Occipital lobe (tissue), 2 donors: ENCODE results near the gene TMEM117. TPM values are rescaled to one million over a fixed set of nuclear protein-coding genes. Genes with fewer than 3 reads are reported as not detected.
"Not testable (repeated sequence)": the region's sequence is repeated elsewhere in the genome, so short reads cannot be mapped to it uniquely, and the experiment has no call there.

ENCODE experiments used
- DNase-seq: peaks from one replicate; lab custom pipeline; 2025; lab: John Stamatoyannopoulos, UW
- total RNA-seq: library from RNA; depleted of rRNA; stranded (reverse); fragments of >200 nt; gene quantifications from one replicate; pipeline ENCODE4 v1.2.3, GENCODE V29; 2014

The TMEM117 gene
- total RNA-seq, 1 donor from 2014 or later, result 15.0 TPM

GRCh38 chr12:44375694-44376093 is 539.8 kb downstream of the TMEM117 start:
- DNase-seq, result no peak

GRCh38 chr12:44377443-44378187 is 541.7 kb downstream of the TMEM117 start:
- no peak for DNase-seq

GRCh38 chr12:44379113-44379512 is 543.2 kb downstream of the TMEM117 start:
- DNase-seq, result not testable (repeated sequence)

GRCh38 chr12:44379831-44380230 is 544.0 kb downstream of the TMEM117 start:
- no peak for DNase-seq

GRCh38 chr12:44380861-44381260 is 545.0 kb downstream of the TMEM117 start:
- no peak for DNase-seq

GRCh38 chr12:44381341-44381740 is 545.5 kb downstream of the TMEM117 start:
- no peak for DNase-seq

- DNase-seq, result no peak
Measured at GRCh38 chr12:44384136-44384535, 548.3 kb downstream of the TMEM117 start.

GRCh38 chr12:44385964-44386363 is 550.1 kb downstream of the TMEM117 start:
- no peak for DNase-seq

- no peak for DNase-seq
Measured at GRCh38 chr12:44387581-44387980, 551.7 kb downstream of the TMEM117 start.

GRCh38 chr12:44389038-44389437 is 553.2 kb downstream of the TMEM117 start:
- no peak for DNase-seq

GRCh38 chr12:44389896-44390295 is 554.0 kb downstream of the TMEM117 start:
- no peak for DNase-seq

- DNase-seq, result no peak
Measured at GRCh38 chr12:44397631-44398030, 561.8 kb downstream of the TMEM117 start.

GRCh38 chr12:44403185-44403584 is 567.3 kb downstream of the TMEM117 start:
- no peak for DNase-seq

- DNase-seq, result no peak
Measured at GRCh38 chr12:44405297-44405696, 569.4 kb downstream of the TMEM117 start.

GRCh38 chr12:44422559-44422958 is 586.7 kb downstream of the TMEM117 start:
- DNase-seq, result no peak

- DNase-seq, result no peak
Measured at GRCh38 chr12:44428825-44429224, 592.9 kb downstream of the TMEM117 start.

GRCh38 chr12:44431647-44432343 is 595.9 kb downstream of the TMEM117 start:
- DNase-seq, result no peak

- DNase-seq, result no peak
Measured at GRCh38 chr12:44433659-44434058, 597.8 kb downstream of the TMEM117 start.

GRCh38 chr12:44436756-44437155 is 600.9 kb downstream of the TMEM117 start:
- DNase-seq, result no peak
